GM21737 (cell line): ENCODE results near the gene GSC2.

Source experiments
- ATAC-seq: cut with Tn5 transposase; IDR thresholded peaks from one replicate; pipeline ENCODE4 v1.9.1; 2021; ENCODE audit warnings: mild to moderate bottlenecking, moderate library complexity; ENCODE audit not compliant: unreplicated experiment

The GSC2 gene

DNA sequence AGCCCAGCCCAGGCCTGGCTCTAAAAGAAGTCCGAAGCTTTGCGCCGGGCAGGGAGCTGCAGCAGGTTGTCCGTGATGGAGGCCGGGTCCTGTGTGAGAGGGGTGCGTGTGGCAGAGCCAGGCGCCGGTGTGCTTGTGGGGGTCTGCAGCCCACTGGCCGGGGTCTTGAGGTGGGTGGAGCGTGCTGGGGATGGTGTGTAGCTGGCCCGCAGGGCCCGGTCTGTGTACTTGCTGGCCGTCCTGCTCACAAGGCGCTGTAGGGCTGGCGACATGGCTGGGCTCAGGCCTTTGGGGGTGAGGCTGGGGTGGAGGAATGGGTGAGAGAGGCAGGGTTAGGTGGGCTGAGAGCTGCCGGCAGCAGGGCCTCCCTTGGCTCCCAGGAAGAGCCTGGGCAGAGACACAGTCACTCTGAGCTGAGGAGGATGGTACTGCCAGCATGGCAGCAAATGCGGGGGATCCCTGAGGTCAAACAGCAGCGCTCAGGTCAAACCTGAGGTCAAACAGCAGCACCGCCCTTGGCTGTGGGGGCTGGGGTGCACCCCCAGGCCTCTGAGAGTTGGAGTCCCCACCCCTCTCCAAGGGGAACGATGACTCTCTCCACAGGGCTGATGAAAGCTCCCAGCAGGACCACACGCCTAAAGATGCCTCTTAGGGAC lies 15.8 kb downstream of the GSC2 start:
- ATAC-seq, result no peak

DNA sequence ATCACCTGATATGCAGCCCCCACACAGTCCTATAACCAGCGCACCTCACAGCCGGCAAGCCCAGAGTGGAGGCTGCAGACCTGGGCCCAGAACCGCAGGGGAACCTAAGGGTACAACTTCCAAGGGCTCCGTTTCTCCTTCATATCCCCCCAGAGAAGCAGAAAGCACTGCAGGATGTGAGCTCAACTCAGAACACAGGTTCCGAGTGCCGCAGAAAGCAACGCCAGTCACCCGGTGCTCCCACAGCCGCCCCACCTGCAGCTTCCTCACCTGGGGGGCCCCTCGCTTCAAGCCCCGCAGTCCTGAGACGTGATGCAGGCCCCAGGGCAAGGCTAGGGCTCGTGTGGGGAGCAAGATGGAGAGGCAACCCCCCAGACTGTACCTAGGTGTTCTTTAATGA lies 16.5 kb downstream of the GSC2 start:
- ATAC-seq, result no peak

- ATAC-seq, result no peak
Observed at GRCh38 chr22:19132693-19133400, 17.2 kb downstream of the GSC2 start.

DNA sequence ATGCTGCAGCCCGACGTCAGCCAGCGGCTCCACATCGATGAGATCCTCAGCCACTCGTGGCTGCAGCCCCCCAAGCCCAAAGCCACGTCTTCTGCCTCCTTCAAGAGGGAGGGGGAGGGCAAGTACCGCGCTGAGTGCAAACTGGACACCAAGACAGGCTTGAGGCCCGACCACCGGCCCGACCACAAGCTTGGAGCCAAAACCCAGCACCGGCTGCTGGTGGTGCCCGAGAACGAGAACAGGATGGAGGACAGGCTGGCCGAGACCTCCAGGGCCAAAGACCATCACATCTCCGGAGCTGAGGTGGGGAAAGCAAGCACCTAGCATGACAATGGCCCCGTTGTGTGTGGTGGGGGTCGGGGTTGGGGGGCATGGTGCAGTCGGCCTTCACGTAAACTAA lies 17.9 kb downstream of the GSC2 start:
- no peak for ATAC-seq

- ATAC-seq, result no peak
Observed at GRCh38 chr22:19131685-19132015, 18.4 kb downstream of the GSC2 start.

GRCh38 chr22:19130959-19131684 lies 19.0 kb downstream of the GSC2 start, which contains the start of gene TSSK2:
Gene TSSK2 (plus strand): TSS chr22:19131308. CDS start chr22:19131400, 92 bp downstream.
- ATAC-seq, result no peak

DNA sequence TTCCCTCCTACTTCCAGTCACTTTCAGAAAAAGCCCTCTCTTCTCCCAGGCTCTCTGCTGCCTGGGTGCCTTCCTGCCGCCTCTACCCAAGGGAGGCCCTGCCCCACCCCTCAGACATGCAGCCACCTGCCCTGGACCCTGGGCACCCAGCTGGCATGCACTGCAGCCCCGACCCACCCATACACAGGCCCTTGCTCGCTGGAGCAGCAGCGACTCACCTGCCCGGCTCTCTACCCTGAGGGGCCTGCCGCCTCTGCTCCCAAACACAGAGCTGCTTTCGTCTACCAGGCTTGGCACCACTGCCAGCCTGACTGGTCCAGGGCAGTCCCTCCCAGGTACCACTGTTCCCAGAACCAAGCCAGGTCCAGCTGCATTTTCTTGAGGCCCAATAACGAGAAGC lies 20.2 kb downstream of the GSC2 start:
- ATAC-seq, result no peak

- ATAC-seq, result no peak
Observed at GRCh38 chr22:19128946-19129727, 21.0 kb downstream of the GSC2 start.

- ATAC-seq, result no peak
Observed at GRCh38 chr22:19128009-19128401, 22.1 kb downstream of the GSC2 start.

DNA sequence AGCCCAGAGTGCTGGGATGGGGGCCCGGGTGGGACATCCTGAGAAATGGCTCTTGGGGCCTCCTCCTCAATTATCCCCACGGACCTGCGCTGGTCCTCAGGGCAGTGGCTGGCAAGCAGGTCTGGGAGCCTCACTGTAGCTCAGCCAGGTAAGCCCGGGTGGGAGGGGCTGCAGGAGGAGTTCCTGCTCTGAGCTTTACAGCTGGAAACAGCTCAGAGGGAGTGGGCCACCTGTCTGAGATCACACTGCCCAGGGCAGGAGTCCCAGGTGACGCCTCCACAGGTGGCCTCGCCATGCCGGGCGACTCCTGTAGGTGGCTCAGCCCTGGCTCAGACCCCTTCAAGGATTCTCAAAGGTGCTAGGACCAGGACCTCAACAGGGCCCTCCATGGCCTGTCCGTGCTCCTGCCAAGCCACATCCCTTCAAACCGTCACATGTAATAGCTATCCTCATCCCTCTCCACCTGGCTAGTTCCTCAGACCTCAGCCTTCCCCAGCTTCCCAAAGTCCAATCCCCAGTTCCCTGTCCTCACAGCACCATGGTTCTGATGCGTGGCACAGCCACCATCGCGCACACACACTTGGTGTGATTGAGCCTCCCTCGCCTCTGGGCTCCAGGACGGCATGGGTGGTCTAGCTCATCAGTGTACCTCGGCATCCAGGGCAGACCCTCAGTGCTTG lies 22.6 kb downstream of the GSC2 start:
- no peak for ATAC-seq

DNA sequence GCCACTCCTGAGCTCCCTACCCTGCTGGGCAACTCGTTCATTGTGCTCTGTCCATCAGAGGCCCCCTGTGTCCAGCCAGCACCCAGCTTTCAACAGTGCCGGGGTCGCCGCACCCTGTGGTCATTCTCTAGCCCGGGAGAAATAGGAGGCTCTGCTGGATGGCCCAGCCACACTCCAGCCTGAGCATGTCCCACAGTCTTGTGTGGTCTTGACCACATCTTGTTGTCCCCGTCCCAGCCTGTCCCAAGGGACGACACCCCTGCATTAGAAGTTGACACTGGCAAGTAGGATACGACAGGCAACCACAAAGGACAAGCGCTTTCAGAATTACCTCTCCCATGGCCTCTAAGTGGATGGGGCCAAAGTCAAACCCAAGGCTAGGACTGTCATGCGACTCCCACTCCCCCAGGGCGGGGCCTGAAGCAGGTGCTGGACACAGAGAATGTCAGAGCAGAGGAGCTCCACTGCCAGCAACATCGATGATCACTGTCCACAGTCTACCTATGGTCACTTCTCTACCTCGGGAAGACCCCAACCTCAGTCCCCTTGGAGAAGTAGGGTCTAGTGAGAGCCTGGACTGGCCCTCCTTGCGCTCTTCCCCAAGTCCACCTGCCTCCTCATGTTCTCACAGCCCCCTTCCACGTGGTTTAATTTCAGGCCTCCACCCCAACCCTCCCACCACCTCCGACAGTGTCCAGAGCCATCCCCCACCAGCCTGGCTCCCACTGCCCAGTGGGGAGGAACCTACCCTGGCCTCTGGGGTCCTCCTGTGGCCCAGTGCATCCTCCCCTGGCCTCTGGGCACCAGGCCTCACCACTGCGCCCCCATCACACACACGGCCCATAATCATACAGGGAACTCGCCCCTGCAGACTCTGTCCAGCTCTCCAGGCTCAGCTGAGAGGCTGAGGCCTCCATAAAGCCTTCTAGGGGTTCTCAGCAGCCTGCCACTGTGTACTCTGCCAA lies 23.5 kb downstream of the GSC2 start:
- ATAC-seq, result no peak

DNA sequence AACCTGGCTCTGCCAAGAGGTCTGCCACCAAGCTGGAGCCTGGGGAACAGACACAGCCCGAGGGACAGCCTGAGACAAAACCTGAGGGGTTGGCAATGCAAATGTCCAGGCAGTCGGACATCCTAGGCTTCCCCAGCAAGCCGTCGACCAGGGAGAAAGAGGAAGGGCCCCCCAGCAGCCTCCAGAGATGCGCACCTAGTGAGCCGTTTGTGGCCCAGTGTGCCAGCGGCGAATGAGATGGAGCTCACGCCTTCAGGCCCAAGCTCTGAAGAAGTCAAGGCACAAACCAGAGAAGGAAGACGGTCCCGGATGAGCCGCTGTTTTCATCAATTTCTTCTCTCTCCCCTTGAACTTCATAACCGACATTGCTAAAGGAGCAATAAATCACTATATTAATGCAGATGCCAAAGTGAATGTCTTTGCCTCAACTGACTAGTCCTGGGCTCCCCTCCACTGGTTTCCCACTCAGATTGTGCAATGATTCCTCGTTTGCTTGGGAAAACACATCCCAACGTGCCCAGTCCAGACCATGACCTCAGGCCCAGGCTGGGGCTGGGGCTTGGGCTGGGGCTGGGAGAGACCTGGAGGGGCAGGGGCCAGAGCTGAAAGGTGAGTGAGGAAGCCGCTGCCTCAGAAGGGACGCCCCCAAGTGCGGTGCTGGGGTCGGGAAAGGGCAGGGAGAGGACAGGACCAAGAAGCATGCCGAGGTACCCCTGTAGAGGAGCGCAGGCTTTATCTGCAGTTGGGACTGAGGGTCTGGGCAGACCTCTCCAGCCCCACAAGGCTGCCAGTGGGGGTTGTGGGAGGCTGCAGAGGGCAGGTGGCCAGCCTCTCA lies 24.4 kb downstream of the GSC2 start:
- no peak for ATAC-seq

GRCh38 chr22:19125011-19125410 lies 25.1 kb downstream of the GSC2 start:
- no peak for ATAC-seq

- ATAC-seq, result no peak
Observed at GRCh38 chr22:19124377-19124776, 25.7 kb downstream of the GSC2 start.

- no peak for ATAC-seq
Observed at GRCh38 chr22:19123936-19124335, 26.2 kb downstream of the GSC2 start.

DNA sequence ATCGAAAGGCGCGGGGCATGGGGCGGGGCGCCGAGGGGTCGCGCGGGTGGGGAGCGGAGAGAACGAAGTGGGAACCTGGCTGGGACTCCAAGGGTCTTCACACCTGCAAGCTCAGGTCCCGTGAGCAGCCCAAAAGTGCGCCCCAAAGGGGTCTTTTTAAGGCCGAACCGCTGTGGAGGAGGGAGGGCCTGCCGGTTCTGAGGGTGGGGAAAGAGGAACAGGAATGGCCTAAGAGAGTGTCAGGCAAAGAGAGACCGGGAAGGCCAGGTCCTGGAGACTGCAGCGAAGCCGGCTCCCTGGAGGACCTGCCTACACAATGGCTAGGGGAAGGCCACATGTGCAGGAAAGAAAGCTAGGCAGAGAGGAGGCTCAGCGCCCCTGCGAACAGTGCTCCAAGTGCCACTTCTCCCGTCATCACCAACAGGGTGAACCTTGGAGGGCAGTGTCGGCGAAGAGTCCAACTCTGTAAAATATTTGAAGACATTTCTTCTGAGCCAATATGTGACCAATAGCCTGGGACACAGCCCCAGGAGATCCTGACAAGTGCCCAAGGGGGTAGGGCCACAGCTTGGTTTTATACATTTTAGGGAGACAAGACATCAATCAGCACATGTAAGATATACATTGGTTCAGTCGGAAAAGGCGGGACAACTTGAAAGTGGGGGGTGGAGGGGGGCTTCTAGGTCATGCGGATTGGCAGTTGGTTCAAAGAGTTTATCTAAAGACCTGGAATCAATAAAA lies 27.2 kb downstream of the GSC2 start:
- no peak for ATAC-seq

DNA sequence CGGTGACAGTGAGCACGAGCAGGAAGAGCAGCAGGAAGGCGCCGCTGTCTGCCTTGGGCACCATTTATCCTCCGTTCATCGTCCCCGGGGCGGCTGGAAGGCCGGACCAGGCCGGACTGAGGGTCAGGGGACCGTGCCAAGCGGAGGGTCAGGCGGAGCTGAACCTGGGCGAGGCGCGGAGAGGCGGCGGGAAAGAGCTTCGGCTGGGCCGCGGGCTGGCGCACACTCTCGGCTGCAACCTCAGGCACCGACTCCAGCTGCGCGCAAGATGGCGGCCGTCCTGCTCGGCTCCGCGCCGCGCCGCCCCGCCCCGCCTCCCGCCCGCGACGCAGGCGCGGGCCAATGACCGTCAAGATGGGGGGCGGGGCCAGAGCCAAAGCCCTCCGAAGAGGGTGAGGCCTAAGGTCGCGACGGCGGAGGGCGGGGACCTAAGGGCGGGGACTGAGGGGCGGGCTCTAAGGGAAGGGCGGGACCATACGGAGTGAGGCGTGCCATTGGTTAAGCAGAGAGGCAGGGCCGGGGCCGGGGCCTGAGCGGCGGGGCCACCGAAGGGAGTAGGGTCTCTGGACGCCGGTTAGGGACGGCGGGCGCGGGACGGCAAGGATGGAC lies 27.8 kb downstream of the GSC2 start, which contains the start of gene DGCR2:
DGCR2 (minus strand) TSS at position 270 of the 609 bp plus-strand sequence; CDS start at position 64, 206 bp downstream.
- peak; percentile 76 for ATAC-seq
